Lower leg skin (tissue), 4 donors: ENCODE data around the gene ADAM20. TPM values are rescaled to one million over a fixed set of nuclear protein-coding genes. Genes with fewer than 3 reads are reported as not detected.

Experiments
- DNase-seq, 2 donors: peaks; one replicate each; pipeline ENCODE4 v3.0.0-alpha.2; 2019; ENCODE audit warnings: low spot score in 2 of 2
- H3K4me3 ChIP-seq: fragments of 200-600 bp; sonication (generic); 2 replicates; pipeline ENCODE4 v1.5.1; 2017; ENCODE audit warnings: mild to moderate bottlenecking, low read depth; ENCODE audit not compliant: poor library complexity, severe bottlenecking
- POLR2A ChIP-seq, 2 donors: fragments of 450-650 bp; IDR thresholded peaks; one replicate each; pipeline ENCODE4 v1.6.1; 2016 to 2017; ENCODE audit warnings: antibody characterized with exemption in 2 of 2, mild to moderate bottlenecking in 1 of 2, moderate library complexity in 1 of 2
- WGBS, 2 donors: methylation state at CpG; one replicate each; pipeline ENCODE4 v1.1.5; 2018; 5-methylcytosine and 5-hydroxymethylcytosine counted together
- intact Hi-C: fragments of 100-400 bp; cut with DNase I; formaldehyde crosslinking; loops from one replicate; pipeline ENCODE4 v1.15.0; 2023; ENCODE audit warnings: low total_unique reads
- total RNA-seq, 4 donors: library from RNA; depleted of rRNA; stranded (reverse); fragments of >200 nt; gene quantifications; one replicate each; pipeline ENCODE4 v1.1.0, GENCODE V29; 2016
- TF ChIP-seq, protein P1 (sequence below), 3 donors: fragments of 450-650 bp; IDR thresholded peaks; one replicate each; pipeline ENCODE4 v1.5.1; 2016; ENCODE audit warnings: antibody characterized with exemption in 3 of 3, mild to moderate bottlenecking in 3 of 3, moderate library complexity in 2 of 3

The ADAM20 gene
- total RNA-seq, 4 donors from 2014 or later: 0.58 to 2.1 (median 0.61) TPM; not detected in 1

DNA sequence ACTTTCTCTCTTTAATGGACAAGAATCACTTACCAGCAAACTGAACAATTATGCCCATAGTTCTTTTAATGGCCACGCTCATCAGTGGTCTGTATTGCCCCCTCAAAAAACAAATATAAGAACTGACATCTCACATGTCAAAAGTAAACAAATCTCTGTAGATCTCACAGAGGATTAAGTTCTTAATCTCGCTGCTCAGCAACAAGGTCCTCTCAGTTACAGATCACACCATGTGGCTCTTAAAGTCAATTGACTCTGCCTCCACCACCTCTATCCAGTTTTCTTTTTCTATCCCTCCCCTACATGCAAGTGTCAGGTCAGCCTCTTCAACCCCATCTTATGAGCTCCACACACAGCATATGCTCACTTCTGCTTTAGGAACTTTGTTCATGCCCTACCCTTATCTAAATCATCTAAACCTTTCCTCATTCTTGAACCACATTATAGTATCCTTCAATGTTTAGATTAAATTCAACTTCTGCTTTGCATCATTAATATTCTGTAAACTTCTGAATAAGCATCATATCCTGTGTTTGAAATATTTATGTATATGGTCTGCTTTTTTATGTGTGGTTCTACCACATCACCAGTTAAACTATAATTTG, 7.2 kb downstream of the ADAM20 start:
- no peak for DNase-seq
- TF ChIP-seq, protein P1, sequence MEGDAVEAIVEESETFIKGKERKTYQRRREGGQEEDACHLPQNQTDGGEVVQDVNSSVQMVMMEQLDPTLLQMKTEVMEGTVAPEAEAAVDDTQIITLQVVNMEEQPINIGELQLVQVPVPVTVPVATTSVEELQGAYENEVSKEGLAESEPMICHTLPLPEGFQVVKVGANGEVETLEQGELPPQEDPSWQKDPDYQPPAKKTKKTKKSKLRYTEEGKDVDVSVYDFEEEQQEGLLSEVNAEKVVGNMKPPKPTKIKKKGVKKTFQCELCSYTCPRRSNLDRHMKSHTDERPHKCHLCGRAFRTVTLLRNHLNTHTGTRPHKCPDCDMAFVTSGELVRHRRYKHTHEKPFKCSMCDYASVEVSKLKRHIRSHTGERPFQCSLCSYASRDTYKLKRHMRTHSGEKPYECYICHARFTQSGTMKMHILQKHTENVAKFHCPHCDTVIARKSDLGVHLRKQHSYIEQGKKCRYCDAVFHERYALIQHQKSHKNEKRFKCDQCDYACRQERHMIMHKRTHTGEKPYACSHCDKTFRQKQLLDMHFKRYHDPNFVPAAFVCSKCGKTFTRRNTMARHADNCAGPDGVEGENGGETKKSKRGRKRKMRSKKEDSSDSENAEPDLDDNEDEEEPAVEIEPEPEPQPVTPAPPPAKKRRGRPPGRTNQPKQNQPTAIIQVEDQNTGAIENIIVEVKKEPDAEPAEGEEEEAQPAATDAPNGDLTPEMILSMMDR (IDR thresholded peaks at IDR 0.05): no peak
- no peak for TF ChIP-seq POLR2A (IDR thresholded peaks at IDR 0.05)
- WGBS, 2 donors: 90 to 91% methylated on average over 2 of the region's 2 CpGs
- no peak overlapping the region for H3K4me3 ChIP-seq
- intact Hi-C loops: no loop called here

DNA sequence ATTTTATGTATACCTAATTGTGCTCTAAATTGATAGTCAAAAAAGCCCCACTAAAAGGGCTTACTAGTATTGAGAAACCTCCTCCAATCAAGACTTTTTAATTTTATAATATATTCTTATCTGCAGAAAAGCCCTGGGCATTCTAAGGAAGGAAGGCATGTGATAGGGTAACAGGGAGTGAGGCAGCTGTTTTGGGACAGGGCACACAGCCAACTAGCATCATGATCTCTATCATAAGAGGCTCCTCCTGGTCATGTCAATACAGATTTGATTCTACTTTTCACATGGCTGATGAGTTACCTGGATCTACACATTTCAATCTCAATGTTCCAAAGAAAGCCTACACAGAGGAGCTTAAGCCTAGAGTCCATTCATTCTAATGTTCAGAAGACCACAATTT, 9.1 kb downstream of the ADAM20 start:
- TF ChIP-seq POLR2A (IDR thresholded peaks at IDR 0.05): no peak
- TF ChIP-seq, protein P1 (IDR thresholded peaks at IDR 0.05): no peak

DNA sequence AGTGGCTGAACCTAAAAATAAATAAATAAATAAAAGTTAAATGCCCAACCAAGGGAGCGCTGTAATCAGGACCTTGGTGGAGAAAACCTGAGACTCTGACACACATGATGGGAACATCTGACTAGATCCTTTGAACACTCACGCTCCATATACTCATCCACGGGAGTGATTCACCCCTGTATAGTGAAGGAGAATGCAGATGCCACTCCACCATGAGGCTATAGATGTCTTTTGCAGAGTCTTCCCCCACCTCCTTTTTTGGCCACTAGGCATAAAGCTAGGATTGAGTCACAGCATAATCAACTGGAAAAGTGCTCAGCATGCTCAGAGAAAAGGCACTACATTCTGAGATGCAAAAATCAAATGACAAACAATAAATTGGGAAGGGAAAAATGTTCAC, 19.0 kb downstream of the ADAM20 start:
- WGBS, 2 donors: 92 to 95% methylated on average over 3 of the region's 3 CpGs
- H3K4me3 ChIP-seq: no peak overlapping the region
- intact Hi-C loops: no loop called here
- TF ChIP-seq, protein P1 (IDR thresholded peaks at IDR 0.05): no peak
- TF ChIP-seq POLR2A (IDR thresholded peaks at IDR 0.05): no peak
- no peak for DNase-seq

More for the DNA sequence above, 9.1 kb downstream of the ADAM20 start:
- intact Hi-C loops: no loop called here
- H3K4me3 ChIP-seq: no peak overlapping the region
- no peak for DNase-seq

DNA sequence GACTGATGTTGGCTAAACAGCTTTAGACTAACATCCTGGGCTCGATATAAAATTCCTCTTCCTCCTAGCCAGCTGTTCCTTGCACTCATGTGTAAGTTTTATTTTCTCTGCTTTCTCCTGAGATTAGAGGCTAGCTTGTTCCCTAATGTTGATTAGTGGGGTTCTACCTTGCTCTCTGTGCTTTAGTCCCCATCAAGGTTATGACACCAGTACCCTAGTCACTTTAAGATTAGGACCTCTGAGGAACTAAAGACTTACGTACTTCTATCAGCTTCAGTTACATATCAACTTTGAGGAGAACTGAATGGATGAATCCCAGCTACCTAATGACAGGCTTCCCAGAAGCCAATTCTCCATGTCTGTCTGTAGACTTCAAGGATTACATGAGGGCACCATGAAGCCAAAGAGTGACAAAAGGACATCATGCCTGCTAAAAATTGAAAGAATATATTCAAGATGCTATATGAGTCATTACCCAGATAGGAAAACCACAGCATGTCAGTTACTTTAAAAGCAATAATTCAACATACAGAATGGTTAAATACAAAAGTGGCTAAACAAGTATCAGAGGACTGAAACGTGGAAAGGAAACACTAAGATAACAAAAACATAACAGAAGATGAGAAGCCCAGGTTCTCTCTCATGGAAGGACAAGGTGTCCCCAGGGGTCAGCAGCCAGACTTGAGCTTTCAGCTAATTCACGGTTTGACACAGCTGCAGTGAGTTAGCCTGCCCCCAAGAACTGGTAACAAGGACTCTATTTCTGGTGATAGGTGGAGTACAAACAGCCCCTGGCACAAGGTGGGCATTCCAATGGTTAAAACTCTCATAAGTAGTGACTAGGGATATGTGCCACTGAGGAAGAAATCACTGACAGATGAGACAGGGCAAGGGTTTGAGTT, 20.4 kb downstream of the ADAM20 start:
- intact Hi-C loops: no loop called here
- no peak for TF ChIP-seq POLR2A (IDR thresholded peaks at IDR 0.05)
- TF ChIP-seq, protein P1 (IDR thresholded peaks at IDR 0.05): no peak
- no peak for DNase-seq
- WGBS, 2 donors: 57 to 58% methylated on average over 4 of the region's 4 CpGs
- no peak overlapping the region for H3K4me3 ChIP-seq

DNA sequence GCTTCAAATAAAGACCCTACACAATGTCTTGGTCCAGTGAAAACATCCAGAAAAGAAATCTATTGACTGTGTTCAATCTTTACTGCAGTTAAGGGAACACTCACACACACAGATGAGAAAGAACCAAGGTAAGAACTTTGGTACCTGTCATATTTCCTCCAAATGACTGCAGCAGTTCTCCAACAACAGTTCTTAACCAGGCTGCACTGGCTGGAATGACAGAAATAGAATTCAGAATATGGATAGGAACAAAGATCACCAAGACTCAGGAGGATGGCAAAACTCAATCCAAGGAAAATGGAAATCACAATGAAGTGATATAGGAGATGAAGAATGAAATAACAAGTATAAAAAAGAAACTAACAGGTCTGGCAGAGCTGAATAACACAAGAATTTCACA, 36.6 kb downstream of the ADAM20 start:
- TF ChIP-seq, protein P1 (IDR thresholded peaks at IDR 0.05): no peak
- TF ChIP-seq POLR2A (IDR thresholded peaks at IDR 0.05): no peak
- no peak overlapping the region for H3K4me3 ChIP-seq
- no peak for DNase-seq
- intact Hi-C loops: no loop called here
